Right lobe of liver (tissue), 4 donors: ENCODE data around the gene AMIGO1.

Experiments used
- CTCF ChIP-seq, 4 donors: fragments of 200-600 bp in 3 of 4; fragments of 450-650 bp in 1 of 4; IDR thresholded peaks; one replicate each; pipeline versions ENCODE4 v1.5.1 to v1.8.0; 2016 to 2022; ENCODE audit warnings: antibody characterized with exemption in 4 of 4, mild to moderate bottlenecking in 2 of 4
- POLR2A ChIP-seq: fragments of 450-650 bp; IDR thresholded peaks from one replicate; pipeline ENCODE4 v1.6.1; 2017; ENCODE audit warnings: antibody characterized with exemption, mild to moderate bottlenecking
- donor health status: DM: no; HTN: no; CAD: no.
- donor health status: DM: no; HTN: no; CAD: no.
- donor health status: DM: no; HTN: yes; CAD: no.

DNA sequence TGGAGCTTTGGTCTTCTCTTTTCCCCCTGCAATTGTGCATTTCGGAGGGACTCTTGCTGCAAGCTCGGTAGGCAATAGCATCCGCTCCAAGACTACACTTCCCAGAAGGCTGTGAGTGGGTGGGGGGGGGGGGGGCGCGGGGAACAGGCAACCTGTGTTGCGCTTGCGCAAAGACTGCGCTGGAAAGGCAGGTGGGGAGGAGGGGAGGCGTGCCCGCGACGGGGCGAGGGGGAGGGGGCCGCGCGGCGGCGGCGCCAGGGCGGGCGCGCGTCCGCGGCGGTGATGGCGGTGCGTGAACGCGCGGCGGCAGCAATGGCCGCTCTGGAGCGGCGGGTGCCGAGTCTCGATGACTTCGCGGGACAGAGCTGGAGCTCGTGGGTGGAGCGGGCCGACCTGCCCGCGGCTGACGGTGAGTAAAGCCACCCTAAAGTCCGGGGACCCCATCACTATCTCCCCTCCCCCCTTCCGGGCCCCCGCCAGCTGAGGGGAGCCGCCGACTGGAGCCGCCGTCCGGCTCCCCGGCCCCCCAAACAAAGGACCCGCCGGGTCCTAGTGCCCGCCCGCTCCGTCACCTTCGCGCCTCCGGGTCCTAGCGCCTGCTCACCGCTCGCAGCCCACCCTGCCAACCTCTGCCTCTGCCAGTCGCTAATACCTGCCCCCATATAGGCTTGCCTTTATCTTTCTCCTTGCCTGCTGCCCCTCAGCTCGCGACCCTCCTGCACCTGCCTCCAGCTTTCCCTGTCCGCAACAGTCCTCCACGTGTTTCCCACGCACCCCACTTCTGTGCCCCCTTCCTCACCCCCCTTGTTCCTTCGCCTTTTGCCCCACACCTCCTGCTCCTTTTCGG is 25.6 kb downstream of the AMIGO1 start, which contains the start of gene ATXN7L2:
- no peak for TF ChIP-seq CTCF (IDR thresholded peaks at IDR 0.05)
- peak; percentile 81 for TF ChIP-seq POLR2A
